Measurements from ENCODE around the gene LSM14A. TPM values are rescaled to one million over a fixed set of nuclear protein-coding genes. Genes with fewer than 3 reads are reported as not detected.

The LSM14A gene
- total RNA-seq, 1 experiment from 2014 or later: 161 TPM

DNA sequence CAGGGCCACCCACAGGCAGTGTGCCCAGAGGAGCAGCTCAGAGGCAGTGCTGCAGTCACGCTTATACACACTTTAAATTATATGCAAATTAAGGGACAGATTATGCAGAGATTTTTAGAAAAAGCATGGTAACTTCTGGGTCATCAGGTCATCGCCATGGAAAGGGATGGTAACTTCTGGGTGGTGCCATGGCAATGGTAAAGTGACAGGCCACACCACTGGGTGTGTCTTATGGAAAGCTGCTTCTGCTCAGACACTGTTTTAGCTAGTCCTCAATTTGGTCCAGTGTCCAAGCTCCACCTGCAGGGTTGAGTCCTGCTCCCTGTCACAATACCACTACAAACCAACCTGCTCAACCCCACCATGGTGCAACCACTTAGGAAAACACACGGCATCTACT, 29.9 kb upstream of the LSM14A start (continued):
- TF ChIP-seq, protein P1, sequence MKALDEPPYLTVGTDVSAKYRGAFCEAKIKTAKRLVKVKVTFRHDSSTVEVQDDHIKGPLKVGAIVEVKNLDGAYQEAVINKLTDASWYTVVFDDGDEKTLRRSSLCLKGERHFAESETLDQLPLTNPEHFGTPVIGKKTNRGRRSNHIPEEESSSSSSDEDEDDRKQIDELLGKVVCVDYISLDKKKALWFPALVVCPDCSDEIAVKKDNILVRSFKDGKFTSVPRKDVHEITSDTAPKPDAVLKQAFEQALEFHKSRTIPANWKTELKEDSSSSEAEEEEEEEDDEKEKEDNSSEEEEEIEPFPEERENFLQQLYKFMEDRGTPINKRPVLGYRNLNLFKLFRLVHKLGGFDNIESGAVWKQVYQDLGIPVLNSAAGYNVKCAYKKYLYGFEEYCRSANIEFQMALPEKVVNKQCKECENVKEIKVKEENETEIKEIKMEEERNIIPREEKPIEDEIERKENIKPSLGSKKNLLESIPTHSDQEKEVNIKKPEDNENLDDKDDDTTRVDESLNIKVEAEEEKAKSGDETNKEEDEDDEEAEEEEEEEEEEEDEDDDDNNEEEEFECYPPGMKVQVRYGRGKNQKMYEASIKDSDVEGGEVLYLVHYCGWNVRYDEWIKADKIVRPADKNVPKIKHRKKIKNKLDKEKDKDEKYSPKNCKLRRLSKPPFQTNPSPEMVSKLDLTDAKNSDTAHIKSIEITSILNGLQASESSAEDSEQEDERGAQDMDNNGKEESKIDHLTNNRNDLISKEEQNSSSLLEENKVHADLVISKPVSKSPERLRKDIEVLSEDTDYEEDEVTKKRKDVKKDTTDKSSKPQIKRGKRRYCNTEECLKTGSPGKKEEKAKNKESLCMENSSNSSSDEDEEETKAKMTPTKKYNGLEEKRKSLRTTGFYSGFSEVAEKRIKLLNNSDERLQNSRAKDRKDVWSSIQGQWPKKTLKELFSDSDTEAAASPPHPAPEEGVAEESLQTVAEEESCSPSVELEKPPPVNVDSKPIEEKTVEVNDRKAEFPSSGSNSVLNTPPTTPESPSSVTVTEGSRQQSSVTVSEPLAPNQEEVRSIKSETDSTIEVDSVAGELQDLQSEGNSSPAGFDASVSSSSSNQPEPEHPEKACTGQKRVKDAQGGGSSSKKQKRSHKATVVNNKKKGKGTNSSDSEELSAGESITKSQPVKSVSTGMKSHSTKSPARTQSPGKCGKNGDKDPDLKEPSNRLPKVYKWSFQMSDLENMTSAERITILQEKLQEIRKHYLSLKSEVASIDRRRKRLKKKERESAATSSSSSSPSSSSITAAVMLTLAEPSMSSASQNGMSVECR (CRISPR knock-in tag; IDR thresholded peaks at IDR 0.05; ENCODE audit: borderline replicate concordance): no peak
- TF ChIP-seq GTF2I (CRISPR knock-in tag; conservative IDR thresholded peaks at IDR 0.05) (no peak), RELA (CRISPR knock-in tag; IDR thresholded peaks at IDR 0.05; ENCODE audit: borderline replicate concordance) (no peak), ZNF219 (CRISPR knock-in tag; IDR thresholded peaks at IDR 0.05; ENCODE audit: borderline replicate concordance) (no peak), NFATC4 (CRISPR knock-in tag; IDR thresholded peaks at IDR 0.05) (no peak)
- TF ChIP-seq, protein P2, sequence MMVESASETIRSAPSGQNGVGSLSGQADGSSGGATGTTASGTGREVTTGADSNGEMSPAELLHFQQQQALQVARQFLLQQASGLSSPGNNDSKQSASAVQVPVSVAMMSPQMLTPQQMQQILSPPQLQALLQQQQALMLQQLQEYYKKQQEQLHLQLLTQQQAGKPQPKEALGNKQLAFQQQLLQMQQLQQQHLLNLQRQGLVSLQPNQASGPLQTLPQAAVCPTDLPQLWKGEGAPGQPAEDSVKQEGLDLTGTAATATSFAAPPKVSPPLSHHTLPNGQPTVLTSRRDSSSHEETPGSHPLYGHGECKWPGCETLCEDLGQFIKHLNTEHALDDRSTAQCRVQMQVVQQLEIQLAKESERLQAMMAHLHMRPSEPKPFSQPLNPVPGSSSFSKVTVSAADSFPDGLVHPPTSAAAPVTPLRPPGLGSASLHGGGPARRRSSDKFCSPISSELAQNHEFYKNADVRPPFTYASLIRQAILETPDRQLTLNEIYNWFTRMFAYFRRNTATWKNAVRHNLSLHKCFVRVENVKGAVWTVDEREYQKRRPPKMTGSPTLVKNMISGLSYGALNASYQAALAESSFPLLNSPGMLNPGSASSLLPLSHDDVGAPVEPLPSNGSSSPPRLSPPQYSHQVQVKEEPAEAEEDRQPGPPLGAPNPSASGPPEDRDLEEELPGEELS (CRISPR knock-in tag; IDR thresholded peaks at IDR 0.05): no peak

DNA sequence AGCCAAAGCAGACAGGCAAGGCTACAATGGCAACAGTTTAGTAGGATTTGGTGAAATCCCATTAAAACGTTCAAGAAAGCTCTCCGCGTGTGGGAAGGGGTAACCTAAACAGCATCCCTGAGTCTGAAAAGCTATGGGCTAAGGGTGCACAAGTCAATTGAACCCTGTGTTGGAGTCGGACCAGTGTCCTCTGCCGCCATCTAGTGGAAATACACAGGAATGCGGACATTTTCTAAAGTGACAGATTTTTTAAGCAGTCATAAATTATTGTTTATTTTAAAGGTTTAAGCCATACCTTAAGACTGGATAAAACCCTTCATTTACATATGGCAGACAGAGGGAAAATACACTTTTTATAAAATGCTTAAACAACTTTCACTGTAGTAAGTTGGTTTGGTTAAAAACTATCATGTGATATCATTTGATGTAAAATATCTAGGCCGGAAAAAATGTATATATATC, 26.5 kb upstream of the LSM14A start:
- H3K9me3 Mint-ChIP-seq: peaks cover 10% of the 10 kb centered on the region

DNA sequence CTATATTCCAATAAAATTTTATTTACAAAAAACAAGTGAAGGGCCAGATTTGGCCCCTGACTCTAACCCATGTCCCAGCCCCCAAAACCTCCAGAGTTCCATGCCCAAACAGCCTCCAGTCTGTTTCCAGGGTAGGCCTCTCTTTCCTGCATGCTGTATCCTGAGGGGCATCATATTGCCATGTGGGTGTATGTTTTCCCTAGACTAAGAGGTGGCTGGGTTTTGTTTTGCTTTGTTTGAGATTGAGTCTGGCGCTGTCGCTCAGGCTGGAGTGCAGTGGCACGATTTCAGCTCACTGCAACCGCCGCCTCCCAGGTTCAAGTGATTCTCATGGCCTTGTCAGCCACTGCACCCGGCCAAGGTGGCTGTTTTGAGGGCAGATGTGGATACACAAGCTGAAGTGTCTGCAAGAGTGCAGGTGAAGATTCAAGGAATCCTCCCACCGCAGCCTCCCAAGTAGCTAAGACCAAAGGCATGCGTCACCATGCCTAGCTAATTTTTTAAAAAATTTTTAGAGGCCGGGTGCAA, 23.6 kb upstream of the LSM14A start:
- ATAC-seq (no peak), DNase-seq (ENCODE audit: low spot score) (no peak)
- Mint-ChIP-seq H3K27ac (no peak overlapping the region), H3K4me3 (no peak overlapping the region), H3K27me3 (ENCODE audit: low read depth) (no peaks in the 10 kb centered on the region), H3K36me3 (no peaks in the 10 kb centered on the region), H3K4me1 (peaks cover 5% of the 10 kb centered on the region; the same call in 1 of the 2 replicates), H3K9me3 (no peaks in the 10 kb centered on the region)
- CTCF ChIA-PET: interaction anchor here (0.8 to 8.2 kb wide), 4 partner anchors 28 to 370 kb away, joined by 4 to 89 read pairs (median 5); no protein-coding TSS in a partner anchor
- POLR2A ChIA-PET: interaction anchor here (0.5 to 0.7 kb wide), 2 partner anchors 14 to 450 kb away, joined by 3 to 5 read pairs; no protein-coding TSS in a partner anchor
- no peak for TF ChIP-seq TEAD1 (CRISPR knock-in tag; IDR thresholded peaks at IDR 0.05)
- TF ChIP-seq IRF2 (CRISPR knock-in tag; IDR thresholded peaks at IDR 0.05; ENCODE audit: borderline replicate concordance, low read depth): no peak
- TF ChIP-seq, protein P1 (CRISPR knock-in tag; IDR thresholded peaks at IDR 0.05; ENCODE audit: borderline replicate concordance): no peak
- TF ChIP-seq NR2C2 (CRISPR knock-in tag; IDR thresholded peaks at IDR 0.05): no peak
- TF ChIP-seq MYBL2 (CRISPR knock-in tag; IDR thresholded peaks at IDR 0.05): no peak
- TF ChIP-seq, protein P3, sequence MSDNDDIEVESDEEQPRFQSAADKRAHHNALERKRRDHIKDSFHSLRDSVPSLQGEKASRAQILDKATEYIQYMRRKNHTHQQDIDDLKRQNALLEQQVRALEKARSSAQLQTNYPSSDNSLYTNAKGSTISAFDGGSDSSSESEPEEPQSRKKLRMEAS (CRISPR knock-in tag; IDR thresholded peaks at IDR 0.05): no peak
- no peak for TF ChIP-seq NFATC4 (CRISPR knock-in tag; IDR thresholded peaks at IDR 0.05)

More for the DNA sequence above, 26.5 kb upstream of the LSM14A start:
- H3K27me3 Mint-ChIP-seq (ENCODE audit: low read depth): no peaks in the 10 kb centered on the region
- CTCF ChIA-PET: interaction anchor here (0.6 to 8.2 kb wide), 26 partner anchors 9 to 375 kb away, joined by 3 to 89 read pairs (median 6); no protein-coding TSS in a partner anchor
- peaks cover 10% of the 10 kb centered on the region; the same call in 1 of the 2 replicates for H3K4me1 Mint-ChIP-seq
- H3K4me3 Mint-ChIP-seq: no peak overlapping the region
- no peak overlapping the region for H3K27ac Mint-ChIP-seq
- peak; percentile 84 for ATAC-seq
- peak; percentile 49 for DNase-seq (ENCODE audit: low spot score)
- TF ChIP-seq, protein P4, sequence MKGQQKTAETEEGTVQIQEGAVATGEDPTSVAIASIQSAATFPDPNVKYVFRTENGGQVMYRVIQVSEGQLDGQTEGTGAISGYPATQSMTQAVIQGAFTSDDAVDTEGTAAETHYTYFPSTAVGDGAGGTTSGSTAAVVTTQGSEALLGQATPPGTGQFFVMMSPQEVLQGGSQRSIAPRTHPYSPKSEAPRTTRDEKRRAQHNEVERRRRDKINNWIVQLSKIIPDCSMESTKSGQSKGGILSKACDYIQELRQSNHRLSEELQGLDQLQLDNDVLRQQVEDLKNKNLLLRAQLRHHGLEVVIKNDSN (CRISPR knock-in tag; IDR thresholded peaks at IDR 0.05): no peak
- TF ChIP-seq, protein P5, sequence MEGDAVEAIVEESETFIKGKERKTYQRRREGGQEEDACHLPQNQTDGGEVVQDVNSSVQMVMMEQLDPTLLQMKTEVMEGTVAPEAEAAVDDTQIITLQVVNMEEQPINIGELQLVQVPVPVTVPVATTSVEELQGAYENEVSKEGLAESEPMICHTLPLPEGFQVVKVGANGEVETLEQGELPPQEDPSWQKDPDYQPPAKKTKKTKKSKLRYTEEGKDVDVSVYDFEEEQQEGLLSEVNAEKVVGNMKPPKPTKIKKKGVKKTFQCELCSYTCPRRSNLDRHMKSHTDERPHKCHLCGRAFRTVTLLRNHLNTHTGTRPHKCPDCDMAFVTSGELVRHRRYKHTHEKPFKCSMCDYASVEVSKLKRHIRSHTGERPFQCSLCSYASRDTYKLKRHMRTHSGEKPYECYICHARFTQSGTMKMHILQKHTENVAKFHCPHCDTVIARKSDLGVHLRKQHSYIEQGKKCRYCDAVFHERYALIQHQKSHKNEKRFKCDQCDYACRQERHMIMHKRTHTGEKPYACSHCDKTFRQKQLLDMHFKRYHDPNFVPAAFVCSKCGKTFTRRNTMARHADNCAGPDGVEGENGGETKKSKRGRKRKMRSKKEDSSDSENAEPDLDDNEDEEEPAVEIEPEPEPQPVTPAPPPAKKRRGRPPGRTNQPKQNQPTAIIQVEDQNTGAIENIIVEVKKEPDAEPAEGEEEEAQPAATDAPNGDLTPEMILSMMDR (IDR thresholded peaks at IDR 0.05): peak; percentile 78
- POLR2A ChIA-PET: interaction anchor here (1.4 kb wide), 1 partner anchor 348 kb away, joined by 3 read pairs; no protein-coding TSS in a partner anchor
- peaks cover 4% of the 10 kb centered on the region; the same call in 1 of the 2 replicates for H3K36me3 Mint-ChIP-seq
